GM23338 (cell line): ENCODE results near the gene TTC16. TPM values are rescaled to one million over a fixed set of nuclear protein-coding genes. Genes with fewer than 3 reads are reported as not detected.

ENCODE experiments used
- ATAC-seq: fragments of 200-7000 bp; cut with Tn5 transposase; 3 replicates; pipeline ENCODE4 v1.9.1; 2020
- DNase-seq: peaks from one replicate; pipeline ENCODE4 v3.0.0-alpha.2; 2015; ENCODE audit warnings: low spot score
- H2AFZ ChIP-seq: fragments of 200-600 bp; sonication (generic); 2 replicates; pipeline ENCODE4 v1.8.0; 2016; ENCODE audit warnings: antibody characterized with exemption, mild to moderate bottlenecking, moderate library complexity
- H3F3A ChIP-seq: fragments of 200-600 bp; sonication (generic); replicated peaks from 2 replicates; pipeline ENCODE4 v1.8.0; 2017; ENCODE audit warnings: antibody characterized with exemption, mixed run types, low read depth
- H3K27ac ChIP-seq: fragments of 200-600 bp; sonication (generic); 2 replicates; pipeline ENCODE4 v1.6.1; 2016; ENCODE audit warnings: low read depth
- H3K27me3 ChIP-seq: fragments of 200-600 bp; sonication (generic); 2 replicates; pipeline ENCODE4 v1.8.0; 2016; ENCODE audit warnings: mild to moderate bottlenecking, mixed run types, moderate library complexity; ENCODE audit not compliant: insufficient read depth
- H3K36me3 ChIP-seq: fragments of 200-600 bp; sonication (generic); 2 replicates; pipeline ENCODE4 v1.8.0; 2016; ENCODE audit warnings: mild to moderate bottlenecking; ENCODE audit not compliant: insufficient read depth
- H3K4me1 ChIP-seq: fragments of 200-600 bp; sonication (generic); 2 replicates; pipeline ENCODE4 v1.8.0; 2016; ENCODE audit warnings: mild to moderate bottlenecking, moderate library complexity; ENCODE audit not compliant: insufficient read depth
- H3K4me2 ChIP-seq: fragments of 200-600 bp; sonication (generic); 2 replicates; pipeline ENCODE4 v1.7.1; 2017; ENCODE audit warnings: mixed run types
- H3K4me3 ChIP-seq: fragments of 200-600 bp; sonication (generic); 2 replicates; pipeline ENCODE4 v1.6.1; 2016; ENCODE audit warnings: mixed run types
- H3K79me2 ChIP-seq: fragments of 200-600 bp; sonication (generic); replicated peaks from 2 replicates; pipeline ENCODE4 v1.8.0; 2017; ENCODE audit warnings: mild to moderate bottlenecking; ENCODE audit not compliant: insufficient read depth
- H3K9me2 ChIP-seq: fragments of 200-600 bp; sonication (generic); 2 replicates; pipeline ENCODE4 v1.8.0; 2017; ENCODE audit not compliant: insufficient read depth
- H4K20me1 ChIP-seq: fragments of 200-600 bp; sonication (generic); replicated peaks from 2 replicates; pipeline ENCODE4 v1.8.0; 2017; ENCODE audit warnings: mild to moderate bottlenecking; ENCODE audit not compliant: insufficient read depth
- H3K27ac Mint-ChIP-seq: 2 replicates; pipeline ENCODE4 v1.8.0; 2020; ENCODE audit warnings: inconsistent platforms, mild to moderate bottlenecking, moderate library complexity, mixed read lengths
- H3K27me3 Mint-ChIP-seq: 3 replicates; pipeline ENCODE4 v1.8.0; 2022; ENCODE audit warnings: low read depth, mild to moderate bottlenecking, moderate library complexity, mixed read lengths, inconsistent platforms; ENCODE audit not compliant: insufficient read depth, poor library complexity
- H3K36me3 Mint-ChIP-seq: 3 replicates; pipeline ENCODE4 v1.8.0; 2021; ENCODE audit warnings: low read depth, mild to moderate bottlenecking, inconsistent platforms, moderate library complexity, mixed read lengths
- H3K4me1 Mint-ChIP-seq: 3 replicates; pipeline ENCODE4 v1.8.0; 2020; ENCODE audit warnings: mild to moderate bottlenecking, inconsistent platforms, mixed read lengths
- H3K4me3 Mint-ChIP-seq: 3 replicates; pipeline ENCODE4 v1.8.0; 2021; ENCODE audit warnings: moderate library complexity, mild to moderate bottlenecking, inconsistent platforms, mixed read lengths
- H3K9me3 Mint-ChIP-seq: 3 replicates; pipeline ENCODE4 v1.8.0; 2020; ENCODE audit warnings: moderate library complexity, mild to moderate bottlenecking, inconsistent platforms, mixed read lengths
- CREB1 ChIP-seq: fragments of 250-450 bp; sonication (Bioruptor Pico); IDR thresholded peaks from 2 replicates; pipeline ENCODE4 v1.5.0; 2020; ENCODE audit warnings: low read depth, mild to moderate bottlenecking, moderate library complexity
- EZH2 ChIP-seq: fragments of 200-600 bp; sonication (generic); IDR thresholded peaks from one replicate; pipeline ENCODE4 v1.8.0; 2017; ENCODE audit warnings: antibody characterized with exemption, mild to moderate bottlenecking, low read depth; ENCODE audit not compliant: unreplicated experiment
- EZH2phosphoT487 ChIP-seq: fragments of 200-600 bp; sonication (generic); IDR thresholded peaks from one replicate; pipeline ENCODE4 v1.8.1; 2018; ENCODE audit warnings: antibody characterized with exemption; ENCODE audit not compliant: unreplicated experiment
- JUNB ChIP-seq: IDR thresholded peaks from one replicate; pipeline ENCODE4 v1.6.1; 2016; ENCODE audit warnings: antibody characterized with exemption; ENCODE audit not compliant: unreplicated experiment
- NANOG ChIP-seq: IDR thresholded peaks from 2 replicates; pipeline ENCODE4 v1.6.1; 2016; ENCODE audit warnings: antibody characterized with exemption, borderline replicate concordance
- POLR2AphosphoS5 ChIP-seq: IDR thresholded peaks from 2 replicates; pipeline ENCODE4 v1.6.1; 2016; ENCODE audit warnings: antibody characterized with exemption, low read depth
- STAT1 ChIP-seq: IDR thresholded peaks from one replicate; pipeline ENCODE4 v1.6.1; 2016; ENCODE audit warnings: antibody characterized with exemption; ENCODE audit not compliant: unreplicated experiment
- ZNF114 ChIP-seq: fragments of 250-450 bp; sonication (Bioruptor Pico); IDR thresholded peaks from 2 replicates; pipeline ENCODE4 v1.5.0; 2020; ENCODE audit warnings: mild to moderate bottlenecking, moderate library complexity
- ZNF331 ChIP-seq: fragments of 250-450 bp; sonication (Bioruptor Pico); IDR thresholded peaks from 2 replicates; pipeline ENCODE4 v1.5.0; 2020; ENCODE audit warnings: low read depth, mild to moderate bottlenecking, moderate library complexity
- polyA plus RNA-seq: library from polyadenylated mRNA; unstranded; fragments of >200 nt; fragmentation: Nextera tagmentation; extraction: Ambion mirVana; gene quantifications from 2 replicates; pipeline ENCODE4 v1.2.1, GENCODE V29; 2016
- total RNA-seq: library from RNA; depleted of rRNA; stranded (reverse); fragments of >200 nt; shearing (Covaris generic); gene quantifications from 2 replicates; pipeline ENCODE4 v1.2.3, GENCODE V29; 2014
- TF ChIP-seq, protein P1 (sequence below): fragments of 250-450 bp; sonication (Bioruptor Pico); IDR thresholded peaks from 2 replicates; pipeline ENCODE4 v1.5.0; 2020; ENCODE audit warnings: mild to moderate bottlenecking, moderate library complexity
- TF ChIP-seq, protein P2 (sequence below): IDR thresholded peaks from 2 replicates; pipeline ENCODE4 v1.6.1; 2016; ENCODE audit warnings: antibody characterized with exemption
- TF ChIP-seq, protein P3 (sequence below), 2 experiments: fragments of 200-600 bp in 1 of 2; sonication (generic) in 1 of 2; conservative IDR thresholded peaks; 2 replicates each; pipeline versions ENCODE4 v1.5.1 to v1.6.1; 2016 to 2017; ENCODE audit warnings: antibody characterized with exemption in 2 of 2, low read depth in 2 of 2, mild to moderate bottlenecking in 2 of 2, moderate library complexity in 1 of 2
- TF ChIP-seq, protein P4 (sequence below): IDR thresholded peaks from one replicate; pipeline ENCODE4 v1.6.1; 2018; ENCODE audit warnings: antibody characterized with exemption; ENCODE audit not compliant: unreplicated experiment

The TTC16 gene
- total and polyA plus RNA-seq, 2 experiments from 2014 or later = not detected

DNA sequence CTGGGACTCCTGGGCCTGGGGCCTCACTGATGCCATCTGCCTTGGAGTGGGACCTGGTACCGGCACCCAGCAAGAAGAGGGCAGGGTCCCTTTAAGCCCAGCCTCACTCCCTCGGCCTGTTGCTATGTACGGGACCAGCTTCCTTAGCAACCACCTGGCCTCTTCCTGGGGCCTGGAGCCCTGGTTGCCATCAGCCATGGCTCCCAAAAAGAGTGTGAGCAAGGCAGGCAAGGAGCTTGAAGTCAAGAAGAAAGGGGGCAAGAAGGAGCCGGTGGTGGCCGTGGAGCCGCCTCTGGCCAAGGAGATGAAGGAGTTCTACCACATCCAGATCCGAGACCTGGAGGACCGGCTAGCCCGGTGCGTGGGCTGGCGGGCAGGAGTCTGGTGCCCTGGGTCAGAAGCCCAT, 9.0 kb upstream of the TTC16 start, which contains the start of gene CFAP157:
TSS of gene CFAP157 (plus strand) at position 153 of the 406 bp plus-strand sequence. CDS start at position 197, 44 bp downstream.
- H3K4me2 ChIP-seq = peak within 1 kb of the TSS; percentile 43
- 0 out of 2 replicates have a peak, but pooled peaks cover 5% of the 10 kb centered on the region for H3F3A ChIP-seq
- H3K4me3 ChIP-seq = peak within 1 kb of the TSS; percentile 35; the same call in 1 of the 2 replicates
- H3K4me1 ChIP-seq = peaks cover 10% of the 10 kb centered on the region; the same call in 1 of the 2 replicates
- H2AFZ ChIP-seq = no peak within 1 kb of the TSS
- peak within 1 kb of the TSS; percentile 61 for H3K4me3 Mint-ChIP-seq
- H3K36me3 Mint-ChIP-seq = no peaks in the 10 kb centered on the region; the same call in 2 of the 3 replicates
- peaks cover 26% of the 10 kb centered on the region for H3K4me1 Mint-ChIP-seq
- ATAC-seq = peak; percentile 84
- peaks cover 6% of the 10 kb centered on the region for H3K27me3 Mint-ChIP-seq
- H3K79me2 ChIP-seq = no peaks in the 10 kb centered on the region
- DNase-seq = peak; percentile 83
- TF ChIP-seq, protein P1, sequence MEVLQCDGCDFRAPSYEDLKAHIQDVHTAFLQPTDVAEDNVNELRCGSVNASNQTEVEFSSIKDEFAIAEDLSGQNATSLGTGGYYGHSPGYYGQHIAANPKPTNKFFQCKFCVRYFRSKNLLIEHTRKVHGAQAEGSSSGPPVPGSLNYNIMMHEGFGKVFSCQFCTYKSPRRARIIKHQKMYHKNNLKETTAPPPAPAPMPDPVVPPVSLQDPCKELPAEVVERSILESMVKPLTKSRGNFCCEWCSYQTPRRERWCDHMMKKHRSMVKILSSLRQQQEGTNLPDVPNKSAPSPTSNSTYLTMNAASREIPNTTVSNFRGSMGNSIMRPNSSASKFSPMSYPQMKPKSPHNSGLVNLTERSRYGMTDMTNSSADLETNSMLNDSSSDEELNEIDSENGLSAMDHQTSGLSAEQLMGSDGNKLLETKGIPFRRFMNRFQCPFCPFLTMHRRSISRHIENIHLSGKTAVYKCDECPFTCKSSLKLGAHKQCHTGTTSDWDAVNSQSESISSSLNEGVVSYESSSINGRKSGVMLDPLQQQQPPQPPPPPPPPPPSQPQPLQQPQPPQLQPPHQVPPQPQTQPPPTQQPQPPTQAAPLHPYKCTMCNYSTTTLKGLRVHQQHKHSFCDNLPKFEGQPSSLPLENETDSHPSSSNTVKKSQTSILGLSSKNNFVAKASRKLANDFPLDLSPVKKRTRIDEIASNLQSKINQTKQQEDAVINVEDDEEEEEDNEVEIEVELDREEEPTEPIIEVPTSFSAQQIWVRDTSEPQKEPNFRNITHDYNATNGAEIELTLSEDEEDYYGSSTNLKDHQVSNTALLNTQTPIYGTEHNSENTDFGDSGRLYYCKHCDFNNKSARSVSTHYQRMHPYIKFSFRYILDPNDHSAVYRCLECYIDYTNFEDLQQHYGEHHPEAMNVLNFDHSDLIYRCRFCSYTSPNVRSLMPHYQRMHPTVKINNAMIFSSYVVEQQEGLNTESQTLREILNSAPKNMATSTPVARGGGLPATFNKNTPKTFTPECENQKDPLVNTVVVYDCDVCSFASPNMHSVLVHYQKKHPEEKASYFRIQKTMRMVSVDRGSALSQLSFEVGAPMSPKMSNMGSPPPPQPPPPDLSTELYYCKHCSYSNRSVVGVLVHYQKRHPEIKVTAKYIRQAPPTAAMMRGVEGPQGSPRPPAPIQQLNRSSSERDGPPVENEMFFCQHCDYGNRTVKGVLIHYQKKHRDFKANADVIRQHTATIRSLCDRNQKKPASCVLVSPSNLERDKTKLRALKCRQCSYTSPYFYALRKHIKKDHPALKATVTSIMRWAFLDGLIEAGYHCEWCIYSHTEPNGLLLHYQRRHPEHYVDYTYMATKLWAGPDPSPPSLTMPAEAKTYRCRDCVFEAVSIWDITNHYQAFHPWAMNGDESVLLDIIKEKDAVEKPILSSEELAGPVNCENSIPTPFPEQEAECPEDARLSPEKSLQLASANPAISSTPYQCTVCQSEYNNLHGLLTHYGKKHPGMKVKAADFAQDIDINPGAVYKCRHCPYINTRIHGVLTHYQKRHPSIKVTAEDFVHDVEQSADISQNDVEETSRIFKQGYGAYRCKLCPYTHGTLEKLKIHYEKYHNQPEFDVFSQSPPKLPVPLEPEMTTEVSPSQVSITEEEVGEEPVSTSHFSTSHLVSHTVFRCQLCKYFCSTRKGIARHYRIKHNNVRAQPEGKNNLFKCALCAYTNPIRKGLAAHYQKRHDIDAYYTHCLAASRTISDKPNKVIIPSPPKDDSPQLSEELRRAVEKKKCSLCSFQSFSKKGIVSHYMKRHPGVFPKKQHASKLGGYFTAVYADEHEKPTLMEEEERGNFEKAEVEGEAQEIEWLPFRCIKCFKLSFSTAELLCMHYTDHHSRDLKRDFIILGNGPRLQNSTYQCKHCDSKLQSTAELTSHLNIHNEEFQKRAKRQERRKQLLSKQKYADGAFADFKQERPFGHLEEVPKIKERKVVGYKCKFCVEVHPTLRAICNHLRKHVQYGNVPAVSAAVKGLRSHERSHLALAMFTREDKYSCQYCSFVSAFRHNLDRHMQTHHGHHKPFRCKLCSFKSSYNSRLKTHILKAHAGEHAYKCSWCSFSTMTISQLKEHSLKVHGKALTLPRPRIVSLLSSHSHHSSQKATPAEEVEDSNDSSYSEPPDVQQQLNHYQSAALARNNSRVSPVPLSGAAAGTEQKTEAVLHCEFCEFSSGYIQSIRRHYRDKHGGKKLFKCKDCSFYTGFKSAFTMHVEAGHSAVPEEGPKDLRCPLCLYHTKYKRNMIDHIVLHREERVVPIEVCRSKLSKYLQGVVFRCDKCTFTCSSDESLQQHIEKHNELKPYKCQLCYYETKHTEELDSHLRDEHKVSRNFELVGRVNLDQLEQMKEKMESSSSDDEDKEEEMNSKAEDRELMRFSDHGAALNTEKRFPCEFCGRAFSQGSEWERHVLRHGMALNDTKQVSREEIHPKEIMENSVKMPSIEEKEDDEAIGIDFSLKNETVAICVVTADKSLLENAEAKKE (CRISPR knock-in tag) = no peak
- no peak for TF ChIP-seq EZH2phosphoT487
- no peak for TF ChIP-seq CREB1 (CRISPR knock-in tag)
- TF ChIP-seq STAT1 = no peak
- TF ChIP-seq JUNB = no peak
- TF ChIP-seq, protein P2, sequence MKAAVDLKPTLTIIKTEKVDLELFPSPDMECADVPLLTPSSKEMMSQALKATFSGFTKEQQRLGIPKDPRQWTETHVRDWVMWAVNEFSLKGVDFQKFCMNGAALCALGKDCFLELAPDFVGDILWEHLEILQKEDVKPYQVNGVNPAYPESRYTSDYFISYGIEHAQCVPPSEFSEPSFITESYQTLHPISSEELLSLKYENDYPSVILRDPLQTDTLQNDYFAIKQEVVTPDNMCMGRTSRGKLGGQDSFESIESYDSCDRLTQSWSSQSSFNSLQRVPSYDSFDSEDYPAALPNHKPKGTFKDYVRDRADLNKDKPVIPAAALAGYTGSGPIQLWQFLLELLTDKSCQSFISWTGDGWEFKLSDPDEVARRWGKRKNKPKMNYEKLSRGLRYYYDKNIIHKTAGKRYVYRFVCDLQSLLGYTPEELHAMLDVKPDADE = no peak
- no peak for TF ChIP-seq EZH2
- TF ChIP-seq, protein P3, sequence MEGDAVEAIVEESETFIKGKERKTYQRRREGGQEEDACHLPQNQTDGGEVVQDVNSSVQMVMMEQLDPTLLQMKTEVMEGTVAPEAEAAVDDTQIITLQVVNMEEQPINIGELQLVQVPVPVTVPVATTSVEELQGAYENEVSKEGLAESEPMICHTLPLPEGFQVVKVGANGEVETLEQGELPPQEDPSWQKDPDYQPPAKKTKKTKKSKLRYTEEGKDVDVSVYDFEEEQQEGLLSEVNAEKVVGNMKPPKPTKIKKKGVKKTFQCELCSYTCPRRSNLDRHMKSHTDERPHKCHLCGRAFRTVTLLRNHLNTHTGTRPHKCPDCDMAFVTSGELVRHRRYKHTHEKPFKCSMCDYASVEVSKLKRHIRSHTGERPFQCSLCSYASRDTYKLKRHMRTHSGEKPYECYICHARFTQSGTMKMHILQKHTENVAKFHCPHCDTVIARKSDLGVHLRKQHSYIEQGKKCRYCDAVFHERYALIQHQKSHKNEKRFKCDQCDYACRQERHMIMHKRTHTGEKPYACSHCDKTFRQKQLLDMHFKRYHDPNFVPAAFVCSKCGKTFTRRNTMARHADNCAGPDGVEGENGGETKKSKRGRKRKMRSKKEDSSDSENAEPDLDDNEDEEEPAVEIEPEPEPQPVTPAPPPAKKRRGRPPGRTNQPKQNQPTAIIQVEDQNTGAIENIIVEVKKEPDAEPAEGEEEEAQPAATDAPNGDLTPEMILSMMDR (conservative IDR thresholded peaks at IDR 0.05; ENCODE audit: low read depth in 2 of 2) = no peak
- no peak for TF ChIP-seq NANOG
- no peak for TF ChIP-seq ZNF331 (CRISPR knock-in tag)
- no peak for TF ChIP-seq ZNF114 (CRISPR knock-in tag)
- no peak for TF ChIP-seq POLR2AphosphoS5
- TF ChIP-seq, protein P4, sequence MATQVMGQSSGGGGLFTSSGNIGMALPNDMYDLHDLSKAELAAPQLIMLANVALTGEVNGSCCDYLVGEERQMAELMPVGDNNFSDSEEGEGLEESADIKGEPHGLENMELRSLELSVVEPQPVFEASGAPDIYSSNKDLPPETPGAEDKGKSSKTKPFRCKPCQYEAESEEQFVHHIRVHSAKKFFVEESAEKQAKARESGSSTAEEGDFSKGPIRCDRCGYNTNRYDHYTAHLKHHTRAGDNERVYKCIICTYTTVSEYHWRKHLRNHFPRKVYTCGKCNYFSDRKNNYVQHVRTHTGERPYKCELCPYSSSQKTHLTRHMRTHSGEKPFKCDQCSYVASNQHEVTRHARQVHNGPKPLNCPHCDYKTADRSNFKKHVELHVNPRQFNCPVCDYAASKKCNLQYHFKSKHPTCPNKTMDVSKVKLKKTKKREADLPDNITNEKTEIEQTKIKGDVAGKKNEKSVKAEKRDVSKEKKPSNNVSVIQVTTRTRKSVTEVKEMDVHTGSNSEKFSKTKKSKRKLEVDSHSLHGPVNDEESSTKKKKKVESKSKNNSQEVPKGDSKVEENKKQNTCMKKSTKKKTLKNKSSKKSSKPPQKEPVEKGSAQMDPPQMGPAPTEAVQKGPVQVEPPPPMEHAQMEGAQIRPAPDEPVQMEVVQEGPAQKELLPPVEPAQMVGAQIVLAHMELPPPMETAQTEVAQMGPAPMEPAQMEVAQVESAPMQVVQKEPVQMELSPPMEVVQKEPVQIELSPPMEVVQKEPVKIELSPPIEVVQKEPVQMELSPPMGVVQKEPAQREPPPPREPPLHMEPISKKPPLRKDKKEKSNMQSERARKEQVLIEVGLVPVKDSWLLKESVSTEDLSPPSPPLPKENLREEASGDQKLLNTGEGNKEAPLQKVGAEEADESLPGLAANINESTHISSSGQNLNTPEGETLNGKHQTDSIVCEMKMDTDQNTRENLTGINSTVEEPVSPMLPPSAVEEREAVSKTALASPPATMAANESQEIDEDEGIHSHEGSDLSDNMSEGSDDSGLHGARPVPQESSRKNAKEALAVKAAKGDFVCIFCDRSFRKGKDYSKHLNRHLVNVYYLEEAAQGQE = no peak
- H3K36me3 ChIP-seq = no peaks in the 10 kb centered on the region
- no peak within 1 kb of the TSS for H3K27ac Mint-ChIP-seq
- H3K9me3 Mint-ChIP-seq = peaks cover 4% of the 10 kb centered on the region; the same call in 2 of the 3 replicates
- no peaks in the 10 kb centered on the region for H3K27me3 ChIP-seq
- H3K27ac ChIP-seq = no peak within 1 kb of the TSS
- H3K9me2 ChIP-seq = no peaks in the 10 kb centered on the region
- no peaks in the 10 kb centered on the region for H4K20me1 ChIP-seq
